SK-N-MC (cell line): Measurements from ENCODE around the gene GLYAT.
"Not testable (repeated sequence)": the region's sequence is repeated elsewhere in the genome, so short reads cannot be mapped to it uniquely, and the experiment has no call there.

Source experiments
- EZH2 ChIP-seq: fragments of 200-600 bp; sonication (generic); IDR thresholded peaks from one replicate; pipeline ENCODE4 v1.6.1; 2017; ENCODE audit warnings: antibody characterized with exemption
- POLR2AphosphoS5 ChIP-seq: IDR thresholded peaks from 2 replicates; pipeline ENCODE4 v1.6.1; 2012; ENCODE audit warnings: mild to moderate bottlenecking, low read depth, low read length, borderline replicate concordance

- TF ChIP-seq POLR2AphosphoS5, EZH2: not testable (repeated sequence)
Observed at GRCh38 chr11:58677536-58677935, 54.2 kb downstream of the GLYAT start.
